ENCODE measurements around the gene HIVEP1.
"Not testable (repeated sequence)": the region's sequence is repeated elsewhere in the genome, so short reads cannot be mapped to it uniquely, and the experiment has no call there.

Gene HIVEP1

GRCh38 chr6:12170351-12171092 lies 158.4 kb downstream of the HIVEP1 start:
- ATAC-seq (replicated peaks; ENCODE audit: extremely low read depth, poor library complexity, severe bottlenecking) (no peak), DNase-seq (ENCODE audit: low spot score in 2 of 2) (no peak)
- Mint-ChIP-seq H3K27ac (ENCODE audit: low read depth) (no peak overlapping the region), H3K4me3 (no peak overlapping the region), H3K27me3 (no peaks in the 10 kb centered on the region), H3K9me3 (no peaks in the 10 kb centered on the region), H3K4me1 (no peaks in the 10 kb centered on the region), H3K36me3 (ENCODE audit: insufficient read depth) (no peaks in the 10 kb centered on the region)

- no peak for ATAC-seq (replicated peaks; ENCODE audit: extremely low read depth, poor library complexity, severe bottlenecking)
- Mint-ChIP-seq H3K4me1 (no peaks in the 10 kb centered on the region), H3K27me3 (peaks cover 2% of the 10 kb centered on the region), H3K27ac (ENCODE audit: low read depth) (no peak overlapping the region), H3K36me3 (ENCODE audit: insufficient read depth) (no peaks in the 10 kb centered on the region), H3K4me3 (no peak overlapping the region), H3K9me3 (no peaks in the 10 kb centered on the region)
- DNase-seq (ENCODE audit: low spot score in 2 of 2), result no peak
These were observed 159.6 kb downstream of the HIVEP1 start for GRCh38 chr6:12171717-12172116.

- Mint-ChIP-seq H3K9me3 (no peaks in the 10 kb centered on the region), H3K27ac (ENCODE audit: low read depth) (no peak overlapping the region), H3K27me3 (peaks cover 11% of the 10 kb centered on the region), H3K4me3 (no peak overlapping the region), H3K4me1 (no peaks in the 10 kb centered on the region), H3K36me3 (ENCODE audit: insufficient read depth) (no peaks in the 10 kb centered on the region)
- ATAC-seq (replicated peaks; ENCODE audit: extremely low read depth, poor library complexity, severe bottlenecking), result no peak
- DNase-seq (ENCODE audit: low spot score in 2 of 2), result no peak
These were observed 160.5 kb downstream of the HIVEP1 start for GRCh38 chr6:12172572-12172971.

- H3K9me3 Mint-ChIP-seq, result no peaks in the 10 kb centered on the region
- H3K4me3 Mint-ChIP-seq, result no peak overlapping the region
- ATAC-seq (replicated peaks; ENCODE audit: extremely low read depth, poor library complexity, severe bottlenecking) (no peak), DNase-seq (ENCODE audit: low spot score in 2 of 2) (no peak)
- H3K27ac Mint-ChIP-seq (ENCODE audit: low read depth), result no peak overlapping the region
- H3K27me3 Mint-ChIP-seq, result peaks cover 15% of the 10 kb centered on the region
- H3K4me1 Mint-ChIP-seq, result no peaks in the 10 kb centered on the region
- no peaks in the 10 kb centered on the region for H3K36me3 Mint-ChIP-seq (ENCODE audit: insufficient read depth)
These were observed 161.1 kb downstream of the HIVEP1 start for GRCh38 chr6:12173181-12173580.

DNA sequence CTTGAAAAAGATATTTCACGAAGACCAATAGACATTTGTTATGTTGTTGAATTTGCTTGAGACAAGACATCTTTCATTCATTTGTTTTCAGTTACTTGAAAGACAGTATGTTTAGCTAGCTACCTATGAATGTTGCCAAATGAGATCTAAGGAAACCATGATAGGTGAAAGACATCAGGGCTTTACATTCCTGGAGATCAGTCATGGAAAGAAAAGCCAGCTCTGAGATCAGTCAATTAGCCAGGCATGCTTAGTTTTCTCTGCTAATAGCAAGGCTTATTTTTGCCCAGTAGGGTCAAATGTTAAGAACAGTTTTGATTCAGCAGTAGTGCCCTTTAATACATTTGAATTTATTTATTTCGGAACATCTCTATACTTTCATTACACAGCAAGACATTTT lies 161.5 kb downstream of the HIVEP1 start:
- Mint-ChIP-seq H3K27ac (ENCODE audit: low read depth) (no peak overlapping the region), H3K9me3 (no peaks in the 10 kb centered on the region), H3K4me3 (no peak overlapping the region)

DNA sequence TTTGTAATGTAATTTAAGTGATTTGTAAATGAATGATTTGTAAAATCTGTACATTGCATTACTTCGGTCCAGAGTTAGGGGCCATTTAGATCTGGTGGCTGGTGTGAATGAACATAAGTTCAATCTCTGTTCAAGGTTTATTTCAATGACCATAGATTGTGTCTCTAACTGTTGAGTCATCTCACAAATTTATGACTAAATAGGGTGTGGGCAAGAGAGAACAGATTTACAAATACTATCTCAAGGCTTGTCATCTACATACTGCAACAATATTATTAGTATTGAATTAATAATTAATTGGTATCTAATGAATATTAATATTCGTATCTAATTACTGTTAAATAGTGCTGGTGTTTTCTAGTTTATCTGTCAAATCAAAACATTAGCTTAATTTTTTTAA lies 162.8 kb downstream of the HIVEP1 start:
- H3K9me3 Mint-ChIP-seq, result no peaks in the 10 kb centered on the region
- H3K36me3 Mint-ChIP-seq (ENCODE audit: insufficient read depth), result no peaks in the 10 kb centered on the region
- no peak overlapping the region for H3K27ac Mint-ChIP-seq (ENCODE audit: low read depth)
- DNase-seq (ENCODE audit: low spot score in 2 of 2) (no peak), ATAC-seq (replicated peaks; ENCODE audit: extremely low read depth, poor library complexity, severe bottlenecking) (no peak)
- H3K4me3 Mint-ChIP-seq, result no peak overlapping the region
- H3K27me3 Mint-ChIP-seq, result peaks cover 15% of the 10 kb centered on the region
- H3K4me1 Mint-ChIP-seq, result no peaks in the 10 kb centered on the region

More for the DNA sequence above, 161.5 kb downstream of the HIVEP1 start:
- Mint-ChIP-seq H3K4me1 (no peaks in the 10 kb centered on the region), H3K36me3 (ENCODE audit: insufficient read depth) (no peaks in the 10 kb centered on the region), H3K27me3 (peaks cover 15% of the 10 kb centered on the region)
- DNase-seq (ENCODE audit: low spot score in 2 of 2) (no peak), ATAC-seq (replicated peaks; ENCODE audit: extremely low read depth, poor library complexity, severe bottlenecking) (no peak)

- no peaks in the 10 kb centered on the region for H3K36me3 Mint-ChIP-seq (ENCODE audit: insufficient read depth)
- peaks cover 15% of the 10 kb centered on the region for H3K27me3 Mint-ChIP-seq
- no peaks in the 10 kb centered on the region for H3K4me1 Mint-ChIP-seq
- H3K9me3 Mint-ChIP-seq, result no peaks in the 10 kb centered on the region
- DNase-seq (ENCODE audit: low spot score in 2 of 2), result no peak
- no peak overlapping the region for H3K4me3 Mint-ChIP-seq
- no peak overlapping the region for H3K27ac Mint-ChIP-seq (ENCODE audit: low read depth)
- no peak for ATAC-seq (replicated peaks; ENCODE audit: extremely low read depth, poor library complexity, severe bottlenecking)
These were observed 163.5 kb downstream of the HIVEP1 start for GRCh38 chr6:12175626-12176025.

GRCh38 chr6:12176782-12177181 lies 164.7 kb downstream of the HIVEP1 start:
- not testable (repeated sequence) for H3K36me3 Mint-ChIP-seq (ENCODE audit: insufficient read depth); DNase-seq (ENCODE audit: low spot score in 2 of 2); H3K9me3 Mint-ChIP-seq; H3K27ac Mint-ChIP-seq (ENCODE audit: low read depth); ATAC-seq (replicated peaks; ENCODE audit: extremely low read depth, poor library complexity, severe bottlenecking); H3K4me3 Mint-ChIP-seq; H3K4me1 Mint-ChIP-seq
- H3K27me3 Mint-ChIP-seq, result peaks cover 15% of the 10 kb centered on the region

DNA sequence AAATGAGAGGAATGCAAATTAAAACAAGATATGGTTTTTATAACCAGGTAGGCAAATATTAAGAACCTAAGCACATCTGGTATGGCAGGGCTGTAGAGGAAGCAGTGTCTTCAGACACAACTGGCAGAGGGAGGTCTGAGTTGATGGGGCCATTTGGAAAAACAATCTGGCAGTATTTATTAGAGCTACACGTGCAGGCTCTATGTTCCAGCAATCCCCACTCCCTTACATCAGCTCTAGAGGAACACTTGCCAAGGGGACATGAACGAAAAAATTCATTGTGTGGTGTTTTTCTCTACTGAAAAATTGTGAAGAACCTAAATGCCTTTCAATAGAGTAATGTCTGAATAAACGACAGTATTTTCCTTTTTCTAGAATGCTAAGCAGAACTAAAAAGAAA lies 166.4 kb downstream of the HIVEP1 start:
- H3K4me3 Mint-ChIP-seq, result no peak overlapping the region
- H3K4me1 Mint-ChIP-seq, result peaks cover 4% of the 10 kb centered on the region
- H3K27me3 Mint-ChIP-seq, result peaks cover 26% of the 10 kb centered on the region
- H3K9me3 Mint-ChIP-seq, result no peaks in the 10 kb centered on the region
- H3K27ac Mint-ChIP-seq (ENCODE audit: low read depth), result no peak overlapping the region
- ATAC-seq (replicated peaks; ENCODE audit: extremely low read depth, poor library complexity, severe bottlenecking) (no peak), DNase-seq (ENCODE audit: low spot score in 2 of 2) (no peak)
- H3K36me3 Mint-ChIP-seq (ENCODE audit: insufficient read depth), result no peaks in the 10 kb centered on the region

DNA sequence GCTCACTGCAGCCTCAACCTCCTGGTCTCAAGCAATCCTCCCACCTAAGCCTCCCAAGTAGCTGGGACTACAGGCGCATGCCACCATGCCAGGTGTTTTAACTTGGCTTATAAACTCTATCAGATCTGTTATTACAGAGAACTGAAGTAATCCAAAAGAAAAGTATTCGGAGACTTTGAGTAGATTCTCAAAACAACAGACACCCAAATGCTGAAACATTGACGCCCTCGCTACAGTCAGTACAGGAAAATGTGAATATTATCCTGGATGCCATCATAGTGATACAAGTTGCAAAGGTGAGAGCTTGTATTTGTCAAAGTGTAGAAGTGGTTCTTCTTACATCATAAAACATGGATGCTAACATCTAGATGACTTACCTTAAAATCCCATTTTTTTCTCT lies 169.4 kb downstream of the HIVEP1 start:
- ATAC-seq (replicated peaks; ENCODE audit: extremely low read depth, poor library complexity, severe bottlenecking), result no peak

GRCh38 chr6:12182676-12183075 lies 170.6 kb downstream of the HIVEP1 start:
- Mint-ChIP-seq H3K4me1 (peaks cover 4% of the 10 kb centered on the region), H3K4me3 (no peak overlapping the region), H3K27ac (ENCODE audit: low read depth) (no peak overlapping the region), H3K36me3 (ENCODE audit: insufficient read depth) (no peaks in the 10 kb centered on the region), H3K9me3 (no peaks in the 10 kb centered on the region), H3K27me3 (peaks cover 14% of the 10 kb centered on the region)
- no peak for DNase-seq (ENCODE audit: low spot score in 2 of 2)
- no peak for ATAC-seq (replicated peaks; ENCODE audit: extremely low read depth, poor library complexity, severe bottlenecking)

More for the DNA sequence above, 169.4 kb downstream of the HIVEP1 start:
- Mint-ChIP-seq H3K36me3 (ENCODE audit: insufficient read depth) (no peaks in the 10 kb centered on the region), H3K4me1 (peaks cover 4% of the 10 kb centered on the region), H3K9me3 (no peaks in the 10 kb centered on the region), H3K27me3 (peaks cover 26% of the 10 kb centered on the region), H3K4me3 (no peak overlapping the region), H3K27ac (ENCODE audit: low read depth) (no peak overlapping the region)
- no peak for DNase-seq (ENCODE audit: low spot score in 2 of 2)

DNA sequence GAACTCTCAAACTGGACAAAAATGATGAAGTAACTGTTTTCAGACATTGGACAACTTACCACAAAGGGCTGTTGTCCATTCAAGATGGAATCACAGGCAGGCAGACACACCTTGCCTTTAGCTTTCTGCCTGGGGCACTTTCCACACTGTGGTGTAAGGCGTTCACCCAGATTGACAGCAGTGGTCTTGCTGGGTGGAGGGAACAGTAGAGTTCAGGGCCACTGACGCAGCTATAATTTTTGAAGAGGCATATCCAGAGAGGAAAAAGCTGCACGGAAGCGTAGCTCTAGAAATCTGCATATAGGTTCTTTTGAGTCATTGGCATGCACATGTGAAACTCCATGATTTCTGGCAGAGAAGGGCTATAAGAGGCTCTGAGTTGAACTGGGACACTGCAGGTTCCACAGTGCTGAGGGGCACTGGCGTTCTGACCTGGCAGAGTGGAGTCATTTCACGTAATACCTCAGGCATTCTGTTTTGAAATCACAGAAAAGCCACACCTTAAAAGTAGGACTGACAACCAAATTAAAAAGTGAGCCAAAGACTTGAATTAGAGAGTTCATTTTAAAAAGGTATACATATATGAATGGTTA lies 173.1 kb downstream of the HIVEP1 start:
- Mint-ChIP-seq H3K36me3 (ENCODE audit: insufficient read depth) (no peaks in the 10 kb centered on the region), H3K4me1 (peaks cover 4% of the 10 kb centered on the region), H3K9me3 (no peaks in the 10 kb centered on the region), H3K27me3 (peaks cover 11% of the 10 kb centered on the region), H3K4me3 (no peak overlapping the region), H3K27ac (ENCODE audit: low read depth) (no peak overlapping the region)
- DNase-seq (ENCODE audit: low spot score in 2 of 2) (no peak), ATAC-seq (replicated peaks; ENCODE audit: extremely low read depth, poor library complexity, severe bottlenecking) (no peak)

- ATAC-seq (replicated peaks; ENCODE audit: extremely low read depth, poor library complexity, severe bottlenecking) (no peak), DNase-seq (ENCODE audit: low spot score in 2 of 2) (no peak)
- H3K27ac Mint-ChIP-seq (ENCODE audit: low read depth), result no peak overlapping the region
- no peaks in the 10 kb centered on the region for H3K36me3 Mint-ChIP-seq (ENCODE audit: insufficient read depth)
- no peaks in the 10 kb centered on the region for H3K9me3 Mint-ChIP-seq
- H3K27me3 Mint-ChIP-seq, result peaks cover 11% of the 10 kb centered on the region
- peaks cover 4% of the 10 kb centered on the region for H3K4me1 Mint-ChIP-seq
- H3K4me3 Mint-ChIP-seq, result no peak overlapping the region
These were observed 174.4 kb downstream of the HIVEP1 start for GRCh38 chr6:12186528-12186927.
